Measurements from ENCODE around the gene TTLL11. TPM values are rescaled to one million over a fixed set of nuclear protein-coding genes. Genes with fewer than 3 reads are reported as not detected.

The TTLL11 gene
- polyA plus RNA-seq, 1 donor (not counting 4 experiments of a cell fraction or from before 2014, with no cell fraction given): 8.0 TPM

GRCh38 chr9:122090981-122091380 lies 2.1 kb downstream of the TTLL11 start:
- no peak overlapping the region for H3K27ac ChIP-seq (ENCODE audit: control insufficient read depth, insufficient read depth, low read length)
- H3K79me2 ChIP-seq (ENCODE audit: control insufficient read depth, insufficient read depth, low read length): peaks cover 9% of the 10 kb centered on the region
- dilution Hi-C loops (cut with MboI; ENCODE audit: extremely low pct_ligation_motif_present, low sequenced_read_pairs): no loop called here
- no peaks in the 10 kb centered on the region for H3K27me3 ChIP-seq (ENCODE audit: control insufficient read depth, extremely low read depth, insufficient read depth, low read length)
- H2AFZ ChIP-seq (ENCODE audit: control insufficient read depth, low read length): no peak overlapping the region
- TF ChIP-seq EZH2 (IDR thresholded peaks at IDR 0.05; ENCODE audit: low read length): no peak
- no peak for TF ChIP-seq CTCF (optimal IDR thresholded peaks at IDR 0.05 in 1 of 3, IDR thresholded peaks at IDR 0.05 in 1 of 3, conservative IDR thresholded peaks at IDR 0.05 in 1 of 3; ENCODE audit: extremely low read depth in 1 of 3, insufficient read depth in 2 of 3, low read length in 3 of 3)
- H3K9me1 ChIP-seq (ENCODE audit: control insufficient read depth, extremely low read depth, insufficient read depth, low read length): peaks cover 5% of the 10 kb centered on the region
- FAIRE-seq: no peak
- H3K9me3 ChIP-seq (ENCODE audit: control insufficient read depth, low read depth, low read length): no peaks in the 10 kb centered on the region
- H3K4me3 ChIP-seq (ENCODE audit: control insufficient read depth in 2 of 3, extremely low read depth in 1 of 3, insufficient read depth in 2 of 3, low read depth in 1 of 3, low read length in 3 of 3): no peak overlapping the region
- H3K4me1 ChIP-seq (ENCODE audit: control insufficient read depth, extremely low read depth, insufficient read depth, low read length): peaks cover 9% of the 10 kb centered on the region
- H3K36me3 ChIP-seq (ENCODE audit: control insufficient read depth in 2 of 2, extremely low read depth in 1 of 2, insufficient read depth in 2 of 2, low read length in 2 of 2): no peaks in the 10 kb centered on the region
- no peak for DNase-seq (ENCODE audit: low read depth, low spot score)
- no peak overlapping the region for H3K4me2 ChIP-seq (ENCODE audit: control insufficient read depth, extremely low read depth, insufficient read depth, low read depth, low read length)
- no peaks in the 10 kb centered on the region for H4K20me1 ChIP-seq (ENCODE audit: control insufficient read depth, extremely low read depth, insufficient read depth, low read length)
- no peak overlapping the region for H3K9ac ChIP-seq (ENCODE audit: control insufficient read depth, extremely low read depth, insufficient read depth, low read length)

- Histone ChIP-seq H2AFZ (ENCODE audit: control insufficient read depth, low read length) (no peak overlapping the region), H3K9ac (ENCODE audit: control insufficient read depth, extremely low read depth, insufficient read depth, low read length) (no peak overlapping the region), H3K27ac (ENCODE audit: control insufficient read depth, insufficient read depth, low read length) (no peak overlapping the region), H3K4me2 (ENCODE audit: control insufficient read depth, extremely low read depth, insufficient read depth, low read depth, low read length) (no peak overlapping the region), H3K4me3 (ENCODE audit: control insufficient read depth in 2 of 3, extremely low read depth in 1 of 3, insufficient read depth in 2 of 3, low read depth in 1 of 3, low read length in 3 of 3) (no peak overlapping the region), H3K79me2 (ENCODE audit: control insufficient read depth, insufficient read depth, low read length) (peaks cover 9% of the 10 kb centered on the region), H4K20me1 (ENCODE audit: control insufficient read depth, extremely low read depth, insufficient read depth, low read length) (no peaks in the 10 kb centered on the region), H3K4me1 (ENCODE audit: control insufficient read depth, extremely low read depth, insufficient read depth, low read length) (peaks cover 9% of the 10 kb centered on the region), H3K36me3 (ENCODE audit: control insufficient read depth in 2 of 2, extremely low read depth in 1 of 2, insufficient read depth in 2 of 2, low read length in 2 of 2) (no peaks in the 10 kb centered on the region), H3K9me1 (ENCODE audit: control insufficient read depth, extremely low read depth, insufficient read depth, low read length) (peaks cover 5% of the 10 kb centered on the region), H3K9me3 (ENCODE audit: control insufficient read depth, low read depth, low read length) (no peaks in the 10 kb centered on the region), H3K27me3 (ENCODE audit: control insufficient read depth, extremely low read depth, insufficient read depth, low read length) (no peaks in the 10 kb centered on the region)
- FAIRE-seq (no peak), DNase-seq (ENCODE audit: low read depth, low spot score) (no peak)
- dilution Hi-C loops (cut with MboI; ENCODE audit: extremely low pct_ligation_motif_present, low sequenced_read_pairs): no loop called here
- TF ChIP-seq CTCF (optimal IDR thresholded peaks at IDR 0.05 in 1 of 3, IDR thresholded peaks at IDR 0.05 in 1 of 3, conservative IDR thresholded peaks at IDR 0.05 in 1 of 3; ENCODE audit: extremely low read depth in 1 of 3, insufficient read depth in 2 of 3, low read length in 3 of 3): no peak
- no peak for TF ChIP-seq EZH2 (IDR thresholded peaks at IDR 0.05; ENCODE audit: low read length)
Measured at GRCh38 chr9:122090287-122090883, 2.7 kb downstream of the TTLL11 start.

Measured in keratinocyte (primary cell).